HG03460 (cell line): ENCODE measurements around the gene AP5B1.

Experiments
- ATAC-seq: cut with Tn5 transposase; IDR thresholded peaks from one replicate; pipeline ENCODE4 v1.9.1; 2021; ENCODE audit not compliant: unreplicated experiment

The AP5B1 gene

DNA sequence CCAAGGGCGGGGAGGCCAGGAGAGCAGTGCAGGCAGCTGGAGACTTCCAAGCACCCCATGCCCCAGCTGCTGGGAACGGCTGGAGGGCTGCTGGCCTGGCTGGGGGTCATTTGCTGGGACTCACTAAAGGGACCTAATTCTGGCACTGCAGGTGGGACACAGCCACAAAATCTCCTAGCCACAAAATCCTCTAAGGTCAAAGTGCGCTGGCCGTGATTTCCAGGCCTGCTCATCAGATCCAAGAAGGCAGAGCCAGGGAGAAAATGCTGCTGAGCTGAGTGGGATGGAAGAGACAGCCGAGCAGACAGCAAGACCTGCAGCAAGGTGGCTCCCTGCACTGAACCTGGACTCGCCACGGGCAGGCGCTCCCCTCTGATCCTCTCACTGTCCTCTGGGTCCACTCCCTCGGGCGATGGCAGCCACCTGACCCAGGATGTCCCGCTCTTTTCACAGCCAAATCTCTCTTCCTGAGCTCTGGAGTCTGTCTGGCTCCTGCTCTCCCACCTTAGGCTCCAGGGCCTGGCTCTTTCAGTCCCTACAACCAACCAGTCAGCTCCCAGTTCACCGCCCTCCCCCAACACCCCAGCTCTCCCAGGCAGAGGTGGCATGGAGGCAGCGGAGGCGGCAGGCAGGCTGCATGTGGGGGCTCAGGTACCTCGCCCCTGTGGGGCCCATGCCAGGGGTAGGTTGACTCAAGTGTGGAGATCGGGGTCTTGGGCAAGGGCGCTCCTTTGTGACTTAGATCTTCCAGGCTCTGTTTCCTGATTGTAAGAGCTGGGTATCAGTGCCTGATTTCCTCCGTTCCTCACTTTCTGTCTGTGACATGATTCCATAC lies 20.6 kb upstream of the AP5B1 start:
- ATAC-seq, result no peak

DNA sequence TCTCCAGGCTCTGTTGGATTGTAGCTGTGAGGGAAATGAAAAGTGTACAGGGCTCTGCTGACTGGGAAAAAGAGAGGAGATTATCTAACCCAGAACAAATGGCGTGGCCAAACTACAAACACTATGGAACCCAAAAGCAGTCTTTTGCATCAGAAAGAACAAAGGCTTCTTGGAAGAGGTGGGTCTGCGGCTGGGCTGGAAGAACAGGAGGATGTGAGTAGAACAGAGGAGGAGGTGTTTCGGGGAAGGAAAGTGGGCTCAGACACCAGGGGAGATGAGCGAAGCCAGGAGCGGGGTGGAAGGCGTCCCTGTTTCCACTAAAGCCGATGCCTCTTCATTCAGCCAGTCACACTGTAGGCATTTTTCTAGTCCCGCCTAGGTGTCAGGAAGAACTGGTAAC lies 18.1 kb upstream of the AP5B1 start:
- ATAC-seq, result no peak

DNA sequence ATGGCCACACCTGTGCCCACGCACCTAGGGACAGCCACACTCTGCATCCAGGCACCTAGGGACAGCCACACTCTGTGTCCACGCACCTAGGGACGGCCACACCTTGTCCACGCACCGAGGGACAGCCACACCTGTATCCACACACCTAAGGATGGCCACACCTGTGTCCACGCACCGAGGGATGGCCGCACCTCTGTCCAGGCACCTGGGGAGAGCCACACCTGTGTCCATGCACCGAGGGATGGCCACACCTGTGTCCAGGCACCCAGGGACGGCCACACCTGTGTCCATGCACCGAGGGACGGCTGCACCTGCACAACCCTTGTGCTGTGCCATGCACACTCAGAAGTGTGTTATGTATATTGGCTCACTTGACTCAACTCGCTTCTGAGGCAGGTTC lies 16.9 kb upstream of the AP5B1 start:
- ATAC-seq, result no peak

DNA sequence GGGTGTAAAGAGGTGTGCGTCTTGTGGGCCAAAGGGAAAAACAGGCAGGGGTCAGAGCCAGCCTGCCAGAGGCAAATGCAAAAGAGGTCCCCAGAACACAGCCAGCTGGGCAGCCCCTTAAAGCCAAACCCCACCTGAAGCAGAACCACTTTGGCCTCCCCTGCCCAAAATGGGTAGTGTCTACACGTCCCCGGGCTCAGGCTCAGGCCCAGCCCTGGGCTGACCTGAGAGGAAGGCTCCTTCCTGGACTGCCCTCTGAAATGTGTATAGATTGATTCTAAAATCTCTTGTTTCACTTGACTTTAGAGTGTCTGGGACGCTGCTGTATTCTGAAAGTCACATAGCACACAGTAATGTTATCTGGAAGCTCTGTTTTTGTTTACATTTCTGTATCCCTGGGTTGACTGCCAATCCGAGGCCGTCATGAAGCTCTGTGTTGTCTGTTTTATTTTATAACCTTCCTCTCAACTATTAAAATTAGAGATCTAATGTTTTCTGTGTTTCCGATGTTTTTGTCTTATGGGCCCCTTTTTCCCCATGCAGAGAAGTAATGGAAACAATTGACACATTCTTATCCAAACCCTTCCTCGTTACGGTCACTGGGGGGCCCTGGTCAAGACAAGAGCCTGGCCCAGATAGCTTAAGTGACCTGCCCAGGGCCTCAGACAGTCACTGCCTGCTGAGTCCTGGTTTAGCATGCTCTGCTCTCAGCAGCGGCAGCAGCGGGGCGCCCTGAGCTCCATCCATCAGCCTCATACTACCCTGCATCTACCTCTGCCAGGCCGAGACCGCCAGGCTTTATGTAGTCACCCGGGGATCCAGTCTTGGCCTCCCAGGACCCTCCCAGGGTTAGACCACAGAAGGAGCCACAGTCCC lies 16.2 kb upstream of the AP5B1 start:
- no peak for ATAC-seq

DNA sequence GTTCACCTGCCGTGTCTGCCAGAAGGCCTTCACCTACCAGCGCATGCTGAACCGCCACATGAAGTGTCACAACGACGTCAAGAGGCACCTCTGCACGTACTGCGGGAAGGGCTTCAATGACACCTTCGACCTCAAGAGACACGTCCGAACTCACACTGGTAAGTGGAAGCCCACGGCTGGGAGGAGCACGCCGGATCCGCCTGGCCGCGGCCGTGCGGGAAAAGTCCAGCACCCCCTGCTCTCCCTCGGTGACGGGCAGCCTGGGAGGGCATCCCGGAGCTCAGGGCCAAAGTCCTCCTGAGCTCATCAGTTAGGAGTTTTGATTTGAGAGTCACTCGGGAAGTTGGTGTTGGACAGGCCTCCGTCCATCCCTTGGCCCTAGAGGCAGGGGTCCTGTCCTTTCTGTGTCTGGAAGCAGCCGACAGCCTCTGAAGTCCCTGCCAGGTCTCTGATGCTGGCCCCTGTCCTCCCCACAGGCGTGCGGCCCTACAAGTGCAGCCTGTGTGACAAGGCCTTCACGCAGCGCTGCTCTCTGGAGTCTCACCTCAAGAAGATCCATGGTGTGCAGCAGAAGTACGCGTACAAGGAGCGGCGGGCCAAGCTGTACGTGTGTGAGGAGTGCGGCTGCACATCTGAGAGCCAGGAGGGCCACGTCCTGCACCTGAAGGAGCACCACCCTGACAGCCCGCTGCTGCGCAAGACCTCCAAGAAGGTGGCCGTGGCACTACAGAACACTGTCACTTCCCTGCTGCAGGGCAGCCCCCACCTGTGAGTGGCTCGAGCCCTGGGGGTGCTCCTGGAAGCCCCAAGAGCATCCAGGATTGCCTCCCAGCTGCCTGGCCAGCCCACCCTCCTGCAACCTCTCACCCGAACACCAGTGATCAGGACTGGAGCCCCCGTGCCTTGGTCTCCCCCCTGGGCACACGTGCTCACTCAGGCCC lies 14.1 kb upstream of the AP5B1 start:
- ATAC-seq, result no peak

DNA sequence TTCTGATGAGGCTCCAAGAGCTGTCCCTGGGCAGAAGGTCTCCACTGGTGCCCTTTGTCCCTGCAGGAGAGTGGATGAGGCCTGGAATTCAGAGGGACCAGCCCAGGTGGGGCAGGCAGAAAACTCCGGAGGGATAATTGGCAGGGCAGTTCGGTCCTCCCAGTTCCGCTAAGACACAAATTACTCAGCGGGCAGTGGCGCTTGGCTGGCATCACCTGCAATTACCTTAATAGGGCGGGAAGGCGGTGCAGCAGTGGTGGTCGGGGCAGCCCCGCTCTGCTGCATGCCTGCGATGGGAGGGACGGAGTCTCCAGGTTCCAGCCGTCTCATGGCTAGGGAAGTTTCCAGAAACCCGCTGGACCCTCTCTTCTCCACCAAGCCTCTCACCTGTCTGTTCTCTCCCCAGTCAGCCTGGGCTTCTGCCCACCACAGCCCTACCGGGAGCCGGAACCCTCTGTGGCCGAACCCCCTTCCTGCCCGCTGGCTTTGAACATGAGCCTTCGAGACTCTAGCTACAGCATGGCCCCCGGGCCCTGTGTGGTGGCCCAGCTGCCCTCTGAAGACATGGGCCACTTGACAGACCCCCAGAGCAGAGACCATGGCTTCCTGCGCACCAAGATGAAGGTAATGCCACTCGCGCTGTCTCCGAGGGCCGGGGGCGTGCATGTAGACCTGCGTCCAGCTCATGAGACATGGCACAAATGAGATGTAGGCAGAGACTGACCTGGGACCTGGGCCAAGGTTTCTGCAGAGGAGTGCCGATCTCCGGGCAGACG lies 13.0 kb upstream of the AP5B1 start:
- ATAC-seq, result no peak

DNA sequence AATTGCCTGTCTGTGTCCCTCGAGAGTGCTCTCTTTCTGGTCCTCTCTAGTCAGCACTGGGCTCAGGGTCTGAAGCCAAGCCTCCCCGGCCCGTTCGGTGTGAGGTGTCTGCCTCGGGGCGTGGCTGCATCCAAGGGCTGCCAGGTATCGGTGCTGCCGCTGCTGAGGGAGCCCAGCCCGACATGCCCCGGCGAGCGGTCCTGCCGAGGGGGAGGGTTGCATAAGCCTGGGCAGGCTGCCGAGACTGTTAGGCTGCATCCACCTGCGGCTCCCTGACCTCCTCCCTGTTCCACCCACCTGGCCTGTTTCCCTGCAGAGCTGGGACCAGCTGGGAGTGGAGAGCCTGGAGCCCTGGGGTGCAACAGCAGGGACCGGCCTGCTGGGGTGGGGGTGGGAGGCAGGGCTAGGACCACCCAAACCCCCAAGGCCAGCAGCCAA lies 12.4 kb upstream of the AP5B1 start:
- no peak for ATAC-seq

DNA sequence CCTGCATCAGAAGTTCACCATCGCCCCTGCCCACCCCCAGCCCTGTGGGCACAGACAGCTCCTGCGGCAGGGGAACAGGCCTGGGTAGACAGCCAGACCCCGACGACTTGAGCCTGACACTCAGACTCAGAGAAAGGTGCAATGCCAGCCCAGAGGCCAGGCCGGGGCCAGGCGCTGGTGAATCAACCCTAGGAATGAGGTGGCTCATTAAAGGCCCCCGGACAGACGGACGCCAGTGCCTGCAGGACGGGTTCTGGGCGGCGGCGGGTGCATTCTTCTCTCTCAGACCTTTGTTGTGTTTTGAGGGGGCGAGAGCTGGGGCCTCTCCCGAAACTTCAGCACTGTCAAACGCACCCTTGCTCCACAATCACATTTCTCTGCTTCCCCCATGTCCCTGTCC lies 11.7 kb upstream of the AP5B1 start:
- no peak for ATAC-seq

DNA sequence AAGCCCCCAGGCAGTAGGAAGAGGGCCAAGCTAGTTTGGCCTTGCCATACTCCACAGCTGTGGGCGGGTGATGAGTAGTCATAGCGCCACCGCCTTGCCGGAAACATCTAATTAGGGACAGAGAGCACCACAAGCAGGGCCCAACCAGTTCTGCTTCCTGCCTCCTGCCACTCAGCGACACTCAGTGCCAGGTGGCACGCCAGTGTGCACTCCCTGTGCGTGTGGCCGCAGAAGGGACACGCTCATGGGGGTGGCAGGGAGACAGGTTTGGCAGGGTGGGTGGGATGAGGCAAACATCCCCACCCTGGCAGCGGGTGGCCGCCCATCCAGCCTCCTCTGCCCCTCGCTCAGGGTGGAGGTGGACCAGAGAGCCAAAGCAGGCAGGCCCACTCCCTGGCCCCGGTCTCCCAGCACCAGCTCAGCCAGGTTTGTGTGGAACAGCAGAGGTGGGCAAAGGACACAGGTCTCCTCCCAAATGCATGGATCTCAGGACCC lies 11.0 kb upstream of the AP5B1 start:
- ATAC-seq, result peak; percentile 88

DNA sequence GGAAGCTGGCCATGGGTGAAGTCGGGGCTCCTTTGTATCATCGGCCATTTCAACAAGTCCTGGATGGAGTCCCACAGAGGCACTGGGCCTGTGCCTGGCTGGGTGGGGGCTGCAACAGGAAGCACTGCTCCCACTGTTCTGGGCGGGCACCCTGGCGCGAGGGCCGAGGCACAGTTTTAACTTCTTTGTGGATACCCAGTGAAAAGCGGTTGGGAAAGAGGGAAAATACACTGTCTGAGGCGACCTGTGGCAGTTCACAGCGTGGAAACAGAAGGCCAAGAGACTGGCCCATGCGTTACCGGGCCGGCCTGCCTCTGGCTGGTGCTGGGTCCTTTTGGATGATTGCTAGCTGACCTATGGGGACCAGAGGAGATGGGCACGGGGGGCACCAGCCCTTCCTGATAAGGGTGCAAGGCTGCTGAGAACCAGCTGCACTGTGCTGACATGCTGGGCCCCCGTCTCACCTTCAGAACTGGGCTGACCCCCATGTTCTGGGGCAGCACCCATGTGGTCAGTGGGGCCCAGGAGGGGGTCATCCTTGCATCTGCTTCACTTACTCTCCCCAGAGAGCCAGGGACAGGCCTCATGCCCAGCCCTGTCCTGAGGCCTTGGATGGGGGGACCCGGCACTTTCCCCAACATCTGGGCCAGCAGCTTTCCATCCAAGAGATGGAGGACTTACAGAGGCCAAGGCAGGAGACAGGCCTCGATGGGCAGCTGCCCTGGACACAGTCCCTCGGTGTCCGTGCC lies 10.3 kb upstream of the AP5B1 start:
- ATAC-seq, result peak; percentile 8

DNA sequence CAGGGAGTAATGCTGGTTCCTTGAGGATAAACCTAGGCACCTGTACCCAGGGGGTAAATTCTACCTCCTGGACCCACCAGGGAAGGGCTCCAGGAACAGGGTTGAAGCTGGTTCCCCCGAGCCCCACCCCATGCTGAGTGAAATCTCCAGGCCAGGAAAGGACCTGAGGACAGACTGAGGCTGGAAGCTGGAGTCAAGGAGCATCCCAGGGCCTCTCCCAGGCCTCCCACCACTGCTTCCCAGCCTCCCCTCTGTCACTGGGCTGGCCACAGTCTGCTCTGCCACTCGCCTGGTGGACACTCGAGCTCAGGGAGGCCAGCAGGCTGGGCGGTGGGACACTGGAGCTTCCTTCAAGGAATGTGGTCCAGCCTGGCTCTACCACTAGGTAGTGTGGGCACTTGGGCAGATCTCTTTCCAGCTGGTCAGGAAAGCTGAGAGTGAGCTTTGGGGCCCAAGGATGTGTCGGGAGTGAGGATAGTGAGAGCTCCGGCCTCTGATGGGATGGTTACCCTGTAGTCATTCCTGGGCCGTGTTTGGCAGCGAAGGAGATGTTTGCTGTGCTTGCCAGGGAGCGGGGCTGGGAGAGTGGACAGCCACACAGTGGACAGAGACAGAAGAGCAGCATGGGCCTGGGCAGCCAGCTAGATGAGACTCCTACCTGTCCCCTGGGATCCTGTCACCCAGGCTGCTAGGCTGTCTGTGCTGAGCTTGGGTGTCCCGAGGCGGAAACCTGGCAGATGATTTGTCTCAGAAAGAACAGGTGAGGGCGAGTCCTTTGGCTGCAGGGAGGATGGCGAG lies 9.5 kb upstream of the AP5B1 start:
- no peak for ATAC-seq

DNA sequence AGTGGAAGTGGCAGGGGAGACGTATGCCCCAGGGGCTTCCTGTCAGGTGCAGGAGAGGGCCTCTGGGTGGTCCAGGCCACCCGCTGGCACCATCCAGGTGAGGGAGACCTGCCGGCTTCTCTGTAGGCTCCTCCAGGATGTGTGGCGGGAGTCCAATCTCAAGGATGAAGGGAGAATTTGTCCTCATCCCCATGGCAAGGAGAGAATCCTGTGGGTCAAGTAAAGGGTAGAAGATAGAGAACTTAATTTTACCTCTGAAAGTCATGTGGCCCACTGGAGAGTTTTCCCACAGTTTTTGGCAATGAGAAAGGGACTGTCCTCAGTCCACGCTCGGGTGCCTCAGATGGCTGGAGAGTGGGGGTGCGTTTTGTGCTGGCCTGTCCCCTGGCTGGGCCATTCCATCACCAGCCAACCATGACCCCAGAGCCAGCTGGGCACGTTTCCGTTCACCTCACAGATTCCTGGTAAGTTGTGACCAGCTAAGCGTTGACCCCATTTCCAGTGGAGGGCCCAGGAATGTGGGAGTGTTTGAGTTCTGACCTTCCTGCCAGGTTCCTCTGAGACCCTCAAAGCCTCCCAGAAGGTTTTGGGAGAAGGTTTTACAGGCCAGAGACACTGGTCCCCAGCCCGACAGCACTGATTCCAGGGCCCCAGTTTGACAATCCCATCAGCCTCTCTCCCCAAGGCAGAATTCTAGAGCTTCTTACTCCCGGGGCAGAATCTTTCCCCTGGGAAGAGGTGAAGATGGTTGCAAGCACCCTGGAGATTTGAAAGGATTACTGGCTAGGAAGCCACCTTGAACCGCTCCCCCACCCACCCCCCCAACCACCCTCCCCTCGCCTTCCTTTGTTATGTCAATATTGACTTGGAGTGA lies 8.7 kb upstream of the AP5B1 start:
- ATAC-seq, result no peak

DNA sequence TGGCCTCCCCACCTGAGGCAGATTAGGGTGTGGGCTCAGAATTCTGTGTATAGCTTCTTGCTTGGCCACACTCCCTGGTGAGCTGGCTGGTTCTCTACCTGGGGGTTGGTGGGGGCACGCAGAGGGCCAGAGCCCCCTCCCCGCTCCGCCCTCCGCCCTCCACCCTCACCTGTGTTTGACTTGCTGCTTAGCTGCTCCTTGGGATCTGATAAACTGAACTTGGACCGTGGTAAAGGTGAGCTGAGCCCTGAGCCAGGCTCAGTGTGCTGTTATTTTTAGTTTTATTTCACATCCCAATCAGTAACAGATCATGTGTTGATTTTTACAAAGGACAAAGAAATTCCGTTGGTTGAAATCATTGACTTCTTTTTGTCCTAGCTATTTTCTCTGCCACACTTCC lies 8.0 kb upstream of the AP5B1 start:
- no peak for ATAC-seq

DNA sequence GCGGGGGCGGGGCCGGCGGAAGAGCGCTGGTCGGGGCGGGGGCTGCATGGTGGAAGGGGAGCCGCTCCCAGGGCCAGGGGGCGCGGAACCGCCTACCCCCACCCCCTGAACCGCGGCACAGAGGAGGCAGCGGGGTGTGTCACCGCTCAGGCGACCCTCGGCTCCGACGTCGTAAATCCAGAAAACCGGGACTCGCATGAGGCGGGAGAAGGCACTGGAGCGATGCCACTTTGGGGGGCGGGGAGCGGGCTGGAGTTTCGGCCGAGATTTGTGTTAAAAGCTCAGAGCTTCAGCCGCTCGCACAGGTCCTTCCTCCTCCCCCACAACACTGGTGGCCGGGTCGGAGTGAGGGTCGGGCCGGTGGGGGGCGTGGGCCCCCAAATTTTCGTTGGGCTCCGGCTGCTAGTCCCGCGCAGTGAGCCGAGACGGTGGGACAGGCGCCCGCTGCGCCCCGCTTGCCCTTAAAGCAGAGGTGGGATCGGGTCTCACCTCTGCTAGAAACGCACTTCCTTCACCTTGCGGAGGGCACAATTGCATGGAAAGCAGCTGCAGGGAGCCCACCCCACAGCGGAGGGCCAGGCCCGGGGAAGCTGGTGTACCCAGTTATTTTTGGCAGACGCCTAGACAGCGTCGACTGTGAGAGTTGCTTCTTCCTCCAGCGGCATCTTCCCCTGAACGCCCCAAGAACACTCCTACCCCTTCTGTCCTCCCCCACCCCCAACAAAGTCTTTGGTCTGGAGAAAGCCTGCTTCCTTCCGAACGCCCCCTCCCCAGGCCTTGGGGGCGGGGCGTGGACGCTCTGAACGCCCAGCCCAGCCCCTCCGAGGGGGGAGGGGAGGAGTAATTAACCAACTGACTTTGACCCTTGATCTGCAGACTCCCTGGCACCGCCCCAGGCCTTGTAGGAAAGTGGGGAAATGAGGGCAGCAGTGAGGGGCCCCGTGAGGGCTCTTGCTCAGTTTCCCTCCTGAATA lies 7.2 kb upstream of the AP5B1 start:
- no peak for ATAC-seq

DNA sequence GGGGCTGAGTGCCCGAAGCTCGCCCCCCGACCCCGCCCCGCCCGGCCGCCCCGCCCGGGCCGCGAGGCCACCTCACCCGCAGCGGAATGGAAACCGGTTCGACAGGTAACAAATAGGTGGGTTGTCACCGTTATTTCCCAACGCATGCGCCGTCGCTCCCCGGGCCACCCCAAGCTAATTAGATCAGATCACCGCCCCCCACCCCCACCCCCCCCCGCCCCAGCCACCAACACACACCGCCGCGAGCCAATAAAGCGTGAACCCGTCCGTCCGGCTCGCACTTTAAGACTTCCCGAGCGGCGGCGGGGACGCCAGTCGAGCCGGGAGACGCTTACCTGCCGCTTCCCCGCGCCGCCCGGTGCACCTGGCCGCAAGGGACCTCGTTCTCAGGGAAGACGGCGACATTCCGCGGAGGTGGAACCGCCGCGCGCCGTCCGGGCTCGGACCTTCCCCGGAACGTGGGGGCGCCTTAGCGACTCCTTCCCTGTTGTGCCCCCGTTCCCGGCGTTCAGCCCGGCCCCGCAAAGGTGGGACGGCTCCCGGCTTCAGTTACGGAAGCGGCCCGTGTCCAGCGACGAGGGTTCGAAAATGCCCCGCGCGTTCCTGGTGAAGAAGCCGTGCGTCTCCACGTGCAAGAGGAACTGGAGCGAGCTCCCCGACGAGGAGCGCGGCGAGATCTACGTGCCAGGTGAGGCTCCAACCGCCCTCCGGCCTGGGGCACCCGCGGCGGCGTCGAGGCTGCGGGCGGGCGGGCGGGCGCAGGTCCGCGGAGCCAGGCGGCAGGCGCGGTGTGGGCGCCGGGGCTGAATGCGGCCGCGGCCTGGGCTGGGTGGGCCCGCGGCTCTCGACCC lies 6.2 kb upstream of the AP5B1 start, which contains the start of gene OVOL1:
OVOL1 (plus strand) TSS at position 278 of the 851 bp plus-strand sequence; CDS start at position 589, 311 bp downstream.
- no peak for ATAC-seq
